HEK293T (cell line): ENCODE results near the gene THEMIS2.

ENCODE experiments used
- CTCF ChIA-PET: fragments of 350-600 bp; formaldehyde crosslinking; extraction: SDS; loops from one replicate; lab custom pipeline; 2021; ENCODE audit warnings: antibody characterized with exemption, inconsistent platforms; lab: Yijun Ruan, JAX
- POLR2A ChIA-PET: fragments of 350-600 bp; formaldehyde crosslinking; extraction: SDS; loops from one replicate; lab custom pipeline; 2020; ENCODE audit warnings: antibody characterized with exemption, inconsistent platforms; lab: Yijun Ruan, JAX
- DNase-seq: peaks from one replicate; pipeline ENCODE4 v3.0.0; 2012; ENCODE audit warnings: mixed read lengths; ENCODE audit errors: extremely low spot score
- ARNT ChIP-seq: fragments of 450-650 bp; IDR thresholded peaks from 2 replicates; pipeline ENCODE4 v1.6.1; 2017; ENCODE audit warnings: mild to moderate bottlenecking
- BHLHE40 ChIP-seq: fragments of 450-650 bp; IDR thresholded peaks from 2 replicates; pipeline ENCODE4 v1.6.1; 2016; ENCODE audit warnings: mild to moderate bottlenecking, moderate library complexity, borderline replicate concordance
- CTBP1 ChIP-seq: fragments of 450-650 bp; IDR thresholded peaks from 2 replicates; pipeline ENCODE4 v1.6.1; 2016; ENCODE audit warnings: borderline replicate concordance
- ELF4 ChIP-seq: fragments of 450-650 bp; IDR thresholded peaks from 2 replicates; pipeline ENCODE4 v1.6.1; 2017; ENCODE audit warnings: antibody characterized with exemption
- FOXA1 ChIP-seq: fragments of 450-650 bp; IDR thresholded peaks from 2 replicates; pipeline ENCODE4 v1.6.1; 2016; ENCODE audit warnings: mild to moderate bottlenecking
- FOXK2 ChIP-seq: fragments of 450-650 bp; IDR thresholded peaks from 2 replicates; pipeline ENCODE4 v1.6.1; 2016; ENCODE audit warnings: mild to moderate bottlenecking
- FOXM1 ChIP-seq: fragments of 450-650 bp; IDR thresholded peaks from 2 replicates; pipeline ENCODE4 v1.6.1; 2017; ENCODE audit warnings: mild to moderate bottlenecking, borderline replicate concordance
- HDGF ChIP-seq: fragments of 450-650 bp; IDR thresholded peaks from 2 replicates; pipeline ENCODE4 v1.6.1; 2017; ENCODE audit warnings: antibody characterized with exemption, borderline replicate concordance
- L3MBTL2 ChIP-seq: fragments of 450-650 bp; conservative IDR thresholded peaks from 2 replicates; pipeline ENCODE4 v1.6.1; 2016; ENCODE audit warnings: mild to moderate bottlenecking
- LEF1 ChIP-seq: fragments of 450-650 bp; IDR thresholded peaks from 2 replicates; pipeline ENCODE4 v1.6.1; 2017; ENCODE audit warnings: mild to moderate bottlenecking, borderline replicate concordance
- NFRKB ChIP-seq: fragments of 450-650 bp; IDR thresholded peaks from 2 replicates; pipeline ENCODE4 v1.6.1; 2016; ENCODE audit warnings: mild to moderate bottlenecking, moderate library complexity
- SP1 ChIP-seq: fragments of 450-650 bp; IDR thresholded peaks from 2 replicates; pipeline ENCODE4 v1.6.1; 2017
- SUZ12 ChIP-seq: fragments of 450-650 bp; IDR thresholded peaks from 2 replicates; pipeline ENCODE4 v1.6.1; 2016; ENCODE audit warnings: mild to moderate bottlenecking
- TARDBP ChIP-seq: fragments of 450-650 bp; IDR thresholded peaks from 2 replicates; pipeline ENCODE4 v1.6.1; 2016
- ZNF384 ChIP-seq: fragments of 450-650 bp; IDR thresholded peaks from 2 replicates; pipeline ENCODE4 v1.6.1; 2016
- TF ChIP-seq, protein P1 (sequence below): fragments of 450-650 bp; IDR thresholded peaks from 2 replicates; pipeline ENCODE4 v1.6.1; 2016

The THEMIS2 gene

DNA sequence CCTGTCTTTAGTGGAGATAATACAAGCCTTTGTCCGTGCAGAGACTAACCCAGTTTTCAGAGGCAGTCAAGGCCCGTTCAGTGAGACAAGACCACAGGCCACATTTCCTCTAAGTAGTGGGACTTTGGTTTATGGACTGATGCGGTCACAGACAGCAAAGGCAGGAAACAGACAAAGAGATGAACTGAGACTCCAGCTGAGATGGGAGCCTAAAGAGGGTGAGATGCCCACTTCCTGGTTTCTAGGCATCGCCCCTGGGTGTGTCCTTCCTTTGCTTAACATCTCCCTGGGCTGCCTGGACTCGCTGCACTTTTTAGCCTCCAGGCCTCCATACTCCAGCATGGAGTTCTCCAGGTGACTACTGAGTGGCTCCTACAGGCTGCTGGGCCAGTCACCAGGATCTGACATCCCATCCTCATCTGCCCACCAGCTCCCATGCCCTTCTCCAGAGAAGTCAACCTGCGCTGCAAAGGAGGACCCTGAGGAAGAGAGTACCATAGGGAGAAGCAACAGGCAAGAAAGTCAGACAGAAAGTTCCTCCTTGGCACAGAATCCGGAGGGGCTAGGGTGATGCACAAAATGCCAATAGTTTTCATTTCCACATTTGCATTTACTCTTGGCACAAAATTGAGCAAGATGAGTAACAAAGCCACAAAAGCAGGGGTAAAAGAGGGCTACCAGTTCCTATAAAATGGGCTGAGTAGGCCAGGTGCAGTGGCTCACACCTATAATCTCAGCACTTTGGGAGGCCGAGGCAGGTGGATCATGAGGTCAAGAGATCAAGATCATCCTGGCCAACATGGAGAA is 15.1 kb downstream of the THEMIS2 start:
- no peak for TF ChIP-seq ARNT
- no peak for TF ChIP-seq LEF1
- no peak for TF ChIP-seq BHLHE40
- TF ChIP-seq ELF4 = no peak
- TF ChIP-seq FOXA1 = no peak
- TF ChIP-seq HDGF = no peak
- no peak for TF ChIP-seq CTBP1
- TF ChIP-seq NFRKB = no peak
- no peak for TF ChIP-seq SP1
- TF ChIP-seq SUZ12 = no peak
- no peak for TF ChIP-seq FOXK2
- no peak for TF ChIP-seq L3MBTL2
- POLR2A ChIA-PET = no interaction called here
- CTCF ChIA-PET = no interaction called here
- no peak for DNase-seq

GRCh38 chr1:27889506-27889905 is 17.2 kb downstream of the THEMIS2 start:
- DNase-seq = no peak
- POLR2A ChIA-PET = no interaction called here
- CTCF ChIA-PET = no interaction called here
- TF ChIP-seq ELF4 = no peak

- POLR2A ChIA-PET = no interaction called here
- TF ChIP-seq BHLHE40 = no peak
- CTCF ChIA-PET = interaction anchor here (0.6 to 1.1 kb wide), 2 partner anchors 9 to 49 kb away, joined by 3 to 6 read pairs; no protein-coding TSS in a partner anchor
- DNase-seq = no peak
These were observed 19.0 kb downstream of the THEMIS2 start for GRCh38 chr1:27891196-27891889.

- no peak for DNase-seq
- TF ChIP-seq FOXM1 = no peak
- no peak for TF ChIP-seq HDGF
- TF ChIP-seq L3MBTL2 = no peak
- no peak for TF ChIP-seq ELF4
- no peak for TF ChIP-seq SUZ12
- no peak for TF ChIP-seq ARNT
- TF ChIP-seq LEF1 = no peak
- no peak for TF ChIP-seq NFRKB
- no peak for TF ChIP-seq FOXK2
- no peak for TF ChIP-seq FOXA1
- no peak for TF ChIP-seq SP1
- TF ChIP-seq ZNF384 = no peak
- no peak for TF ChIP-seq BHLHE40
- TF ChIP-seq CTBP1 = no peak
- TF ChIP-seq, protein P1, sequence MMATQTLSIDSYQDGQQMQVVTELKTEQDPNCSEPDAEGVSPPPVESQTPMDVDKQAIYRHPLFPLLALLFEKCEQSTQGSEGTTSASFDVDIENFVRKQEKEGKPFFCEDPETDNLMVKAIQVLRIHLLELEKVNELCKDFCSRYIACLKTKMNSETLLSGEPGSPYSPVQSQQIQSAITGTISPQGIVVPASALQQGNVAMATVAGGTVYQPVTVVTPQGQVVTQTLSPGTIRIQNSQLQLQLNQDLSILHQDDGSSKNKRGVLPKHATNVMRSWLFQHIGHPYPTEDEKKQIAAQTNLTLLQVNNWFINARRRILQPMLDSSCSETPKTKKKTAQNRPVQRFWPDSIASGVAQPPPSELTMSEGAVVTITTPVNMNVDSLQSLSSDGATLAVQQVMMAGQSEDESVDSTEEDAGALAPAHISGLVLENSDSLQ = no peak
- ChIA-PET CTCF (no interaction called here), POLR2A (no interaction called here)
These were observed 22.2 kb downstream of the THEMIS2 start for GRCh38 chr1:27894521-27894920.

GRCh38 chr1:27906759-27907158 is 34.4 kb downstream of the THEMIS2 start:
- POLR2A ChIA-PET = no interaction called here
- DNase-seq = no peak
- CTCF ChIA-PET = no interaction called here
- TF ChIP-seq SP1 (no peak), TARDBP (no peak), ARNT (no peak), BHLHE40 (no peak), FOXK2 (no peak), L3MBTL2 (no peak), LEF1 (no peak)

DNA sequence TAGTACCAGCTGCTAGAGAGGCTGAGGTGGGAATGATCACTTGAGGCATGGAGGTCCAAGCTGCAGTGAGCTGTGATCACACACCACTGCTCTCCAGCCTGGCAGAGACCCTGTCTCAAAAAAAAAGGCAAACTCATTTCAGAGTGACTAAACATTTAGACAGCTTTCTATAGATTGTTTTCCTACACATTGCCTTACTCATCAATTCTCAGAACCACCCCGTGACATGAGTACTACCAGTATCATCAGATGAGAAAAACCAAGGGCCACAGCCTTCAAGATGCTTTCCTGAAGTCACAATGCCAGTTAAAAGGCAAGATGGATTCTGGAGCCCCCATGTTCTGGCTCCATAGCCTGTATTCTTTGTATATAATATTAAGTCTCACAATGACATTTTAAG is 40.1 kb downstream of the THEMIS2 start:
- no peak for TF ChIP-seq ZNF384
- TF ChIP-seq FOXM1 = no peak
- TF ChIP-seq FOXA1 = no peak
- no peak for TF ChIP-seq TARDBP
- no peak for TF ChIP-seq BHLHE40
- TF ChIP-seq, protein P1 = no peak
- TF ChIP-seq CTBP1 = no peak
- no peak for TF ChIP-seq HDGF
- no peak for TF ChIP-seq SP1
- no peak for TF ChIP-seq FOXK2
- no peak for TF ChIP-seq ARNT
- no peak for TF ChIP-seq SUZ12
- no peak for TF ChIP-seq ELF4
- no peak for DNase-seq
- CTCF ChIA-PET = no interaction called here
- POLR2A ChIA-PET = no interaction called here

DNA sequence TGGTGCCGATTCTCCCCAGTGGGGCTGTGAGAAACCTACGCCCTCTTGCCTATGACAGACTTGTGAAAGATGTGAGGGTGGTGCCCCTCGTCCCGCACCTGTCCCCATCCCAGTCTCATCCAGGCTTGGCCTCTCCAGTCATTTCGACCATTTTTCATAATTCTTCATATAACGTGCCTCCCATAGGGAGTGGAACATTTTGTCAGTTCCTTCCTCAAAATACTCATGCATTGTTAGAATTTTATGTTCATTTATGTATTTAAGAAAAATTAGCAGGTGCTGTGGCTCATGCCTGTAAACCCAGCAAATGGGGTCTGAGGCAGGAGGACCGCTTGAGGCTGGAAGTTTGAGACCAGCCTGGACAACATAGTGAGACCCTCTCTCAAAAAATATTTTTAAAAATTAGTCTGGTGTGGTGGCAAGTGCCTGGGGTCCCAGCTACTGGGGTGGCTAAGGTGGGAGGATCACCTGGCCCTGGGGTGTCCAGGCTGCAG is 42.8 kb downstream of the THEMIS2 start:
- peak; percentile 45 for DNase-seq
- ChIA-PET POLR2A (no interaction called here), CTCF (no interaction called here)
- TF ChIP-seq SP1 (no peak), ELF4 (no peak), CTBP1 (no peak), HDGF (no peak), FOXK2 (no peak), TARDBP (no peak), LEF1 (no peak), ZNF384 (no peak), FOXM1 (no peak), L3MBTL2 (no peak), BHLHE40 (no peak), FOXA1 (no peak), NFRKB (no peak), ARNT (no peak), SUZ12 (no peak)
- TF ChIP-seq, protein P1 = no peak
